DMS114 treated with DMSO at 0.1 percent for 48 hours (cell line): Measurements from ENCODE around the gene FLCN.

Experiments used
- DNase-seq: peaks from one replicate; lab custom pipeline; 2025; ENCODE audit not compliant: unreplicated experiment; lab: John Stamatoyannopoulos, UW

FLCN gene

GRCh38 chr17:17236295-17237025 is 508 bp downstream of the FLCN start:
- no peak for DNase-seq

- DNase-seq: no peak
Measured at GRCh38 chr17:17235212-17236174, 1.5 kb downstream of the FLCN start.

- DNase-seq: no peak
Measured at GRCh38 chr17:17232303-17232621, 4.7 kb downstream of the FLCN start.

GRCh38 chr17:17231621-17232302 is 5.2 kb downstream of the FLCN start:
- DNase-seq: no peak

- no peak for DNase-seq
Measured at GRCh38 chr17:17229416-17230384, 7.3 kb downstream of the FLCN start.

GRCh38 chr17:17228521-17229279 is 8.3 kb downstream of the FLCN start:
- DNase-seq: no peak

GRCh38 chr17:17227608-17228520 is 9.1 kb downstream of the FLCN start:
- no peak for DNase-seq

- no peak for DNase-seq
Measured at GRCh38 chr17:17226451-17227265, 10.3 kb downstream of the FLCN start.

GRCh38 chr17:17225901-17226300 is 11.1 kb downstream of the FLCN start:
- DNase-seq: no peak

- DNase-seq: no peak
Measured at GRCh38 chr17:17224137-17224536, 12.8 kb downstream of the FLCN start.

- no peak for DNase-seq
Measured at GRCh38 chr17:17223736-17224135, 13.2 kb downstream of the FLCN start.

- DNase-seq: no peak
Measured at GRCh38 chr17:17221329-17221728, 15.6 kb downstream of the FLCN start.

- DNase-seq: no peak
Measured at GRCh38 chr17:17220529-17220928, 16.4 kb downstream of the FLCN start.

- no peak for DNase-seq
Measured at GRCh38 chr17:17217995-17218394, 19.0 kb downstream of the FLCN start.

GRCh38 chr17:17216776-17217175 is 20.2 kb downstream of the FLCN start:
- no peak for DNase-seq

- DNase-seq: no peak
Measured at GRCh38 chr17:17216236-17216635, 20.7 kb downstream of the FLCN start.

GRCh38 chr17:17215575-17215974 is 21.4 kb downstream of the FLCN start:
- no peak for DNase-seq
